HG02943 (cell line): ENCODE measurements around the gene FOXB2.
"Not testable (repeated sequence)": the region's sequence is repeated elsewhere in the genome, so short reads cannot be mapped to it uniquely, and the experiment has no call there.

ENCODE experiments used
- ATAC-seq: cut with Tn5 transposase; IDR thresholded peaks from one replicate; pipeline ENCODE4 v1.9.1; 2021; ENCODE audit warnings: mild to moderate bottlenecking, low read depth, moderate library complexity; ENCODE audit not compliant: unreplicated experiment

Gene FOXB2

GRCh38 chr9:77040340-77040739, 20.9 kb downstream of the FOXB2 start:
- no peak for ATAC-seq

- not testable (repeated sequence) for ATAC-seq
Measured at GRCh38 chr9:77043743-77044142, 24.3 kb downstream of the FOXB2 start.

GRCh38 chr9:77060681-77061080, 41.2 kb downstream of the FOXB2 start:
- ATAC-seq, result not testable (repeated sequence)

- ATAC-seq, result no peak
Measured at GRCh38 chr9:77063645-77064285, 44.3 kb downstream of the FOXB2 start.

- no peak for ATAC-seq
Measured at GRCh38 chr9:77066388-77066787, 46.9 kb downstream of the FOXB2 start.
